A172 (cell line): ENCODE data around the gene ZNF333. TPM values are rescaled to one million over a fixed set of nuclear protein-coding genes. Genes with fewer than 3 reads are reported as not detected.
"Not testable (repeated sequence)": the region's sequence is repeated elsewhere in the genome, so short reads cannot be mapped to it uniquely, and the experiment has no call there.

Experiments used
- DNase-seq: peaks from one replicate; pipeline ENCODE4 v3.0.0-alpha.2; 2015; ENCODE audit warnings: low spot score
- total RNA-seq: library from RNA; depleted of rRNA; stranded (reverse); fragments of >200 nt; shearing (Covaris generic); gene quantifications from 2 replicates; pipeline ENCODE4 v1.2.3, GENCODE V29; 2014

ZNF333 gene
- total RNA-seq, 1 experiment from 2014 or later: 15.4 TPM

DNA sequence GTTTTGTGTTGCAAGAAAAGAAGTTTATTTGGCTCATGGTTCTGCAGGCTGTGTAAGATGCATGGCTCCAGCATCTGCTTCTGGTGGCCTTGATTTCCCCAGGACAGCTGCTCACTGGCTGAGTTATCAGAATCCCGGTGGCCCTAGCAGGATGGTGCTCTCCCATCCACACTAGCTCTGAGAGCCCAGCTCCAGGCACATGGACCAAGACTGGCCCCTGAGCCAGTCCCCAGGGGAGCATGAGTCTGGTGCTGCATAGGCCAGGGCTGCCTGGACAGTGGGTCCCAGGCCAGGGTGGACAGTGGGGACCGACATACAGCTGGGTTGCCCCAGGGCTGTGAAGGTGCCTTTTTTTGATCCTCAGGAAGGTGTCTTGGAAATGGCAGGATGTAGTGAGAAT lies 78.2 kb downstream of the ZNF333 start:
- DNase-seq: no peak

DNA sequence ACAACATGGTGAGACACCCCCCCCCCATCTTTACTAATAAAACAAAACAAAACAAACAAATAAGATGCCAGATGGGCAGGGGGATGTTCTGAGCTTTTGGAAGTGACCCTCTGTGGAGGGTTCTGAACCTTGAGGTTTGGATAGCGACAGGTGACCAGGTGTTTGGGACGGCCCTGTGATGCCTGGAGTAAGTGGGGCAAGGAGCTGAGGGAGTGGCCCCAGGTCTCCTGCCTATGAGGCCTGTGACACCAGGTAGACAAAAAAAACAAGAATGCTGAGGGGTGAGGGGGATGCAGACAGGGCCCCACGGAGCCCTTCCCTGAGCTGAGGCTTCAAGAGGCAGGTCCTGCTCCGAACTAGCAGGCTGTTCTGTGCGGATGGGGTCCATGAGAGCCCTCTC lies 79.4 kb downstream of the ZNF333 start:
- DNase-seq: no peak

DNA sequence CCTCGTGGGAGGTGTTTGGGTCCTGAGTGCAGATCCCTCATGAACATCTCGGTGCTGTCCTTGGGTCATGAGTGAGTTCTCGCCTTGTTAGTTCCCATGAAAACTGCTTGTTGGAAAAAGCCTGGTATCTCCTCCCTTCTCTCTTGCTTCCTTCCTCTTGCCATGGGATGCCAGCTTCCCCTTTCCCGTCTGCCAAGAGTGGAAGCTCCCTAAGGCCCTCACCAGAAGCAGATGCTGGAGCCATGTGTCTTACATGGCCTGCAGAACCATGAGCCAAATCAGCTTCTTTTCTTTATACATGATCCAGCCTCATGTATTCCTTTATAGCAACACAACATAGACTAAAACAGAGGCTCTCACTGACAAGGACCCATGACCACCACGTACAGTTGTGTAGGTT lies 80.3 kb downstream of the ZNF333 start:
- DNase-seq: no peak

DNA sequence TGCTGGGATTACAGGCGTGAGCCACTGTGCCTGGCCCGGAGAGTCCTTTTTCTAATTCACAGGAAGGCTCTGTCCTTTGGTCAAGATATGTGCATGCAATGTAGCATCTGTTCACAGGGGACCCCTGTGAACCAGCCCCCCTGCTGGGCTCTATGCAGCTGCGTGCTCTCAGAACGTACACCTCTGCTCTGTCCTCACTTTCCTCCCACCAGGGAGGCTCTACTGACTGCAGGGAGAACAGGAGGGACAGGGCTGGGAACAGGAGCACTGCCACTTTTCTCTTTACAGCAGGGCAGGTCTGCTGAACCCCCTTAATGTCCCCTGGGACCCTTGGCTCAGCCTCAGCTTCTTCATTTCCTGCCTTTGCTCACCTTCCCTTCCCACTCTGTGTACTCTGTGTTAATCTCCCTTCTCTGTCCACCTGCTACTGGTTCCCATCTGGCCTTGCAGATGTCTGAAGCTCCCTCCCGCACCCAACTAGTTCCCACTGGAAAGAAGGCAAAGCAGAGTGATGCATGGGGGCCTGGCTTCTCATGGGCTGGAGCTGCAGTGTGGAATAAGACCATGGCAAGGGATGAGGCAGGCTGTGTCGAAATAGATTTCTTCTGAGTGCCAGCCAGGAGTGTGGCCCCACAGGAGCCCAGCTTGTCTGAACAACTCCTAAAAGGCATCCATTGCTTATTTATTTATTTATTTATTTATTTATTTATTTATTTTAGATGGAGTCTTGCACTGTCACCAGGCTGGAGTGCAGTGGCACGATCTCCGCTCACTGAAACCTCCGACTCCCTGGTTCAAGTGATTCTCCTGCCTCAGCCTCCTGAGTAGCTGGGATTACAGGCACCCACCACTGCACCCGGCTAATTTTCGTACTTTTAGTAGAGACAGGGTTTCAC lies 81.3 kb downstream of the ZNF333 start:
- no peak for DNase-seq

DNA sequence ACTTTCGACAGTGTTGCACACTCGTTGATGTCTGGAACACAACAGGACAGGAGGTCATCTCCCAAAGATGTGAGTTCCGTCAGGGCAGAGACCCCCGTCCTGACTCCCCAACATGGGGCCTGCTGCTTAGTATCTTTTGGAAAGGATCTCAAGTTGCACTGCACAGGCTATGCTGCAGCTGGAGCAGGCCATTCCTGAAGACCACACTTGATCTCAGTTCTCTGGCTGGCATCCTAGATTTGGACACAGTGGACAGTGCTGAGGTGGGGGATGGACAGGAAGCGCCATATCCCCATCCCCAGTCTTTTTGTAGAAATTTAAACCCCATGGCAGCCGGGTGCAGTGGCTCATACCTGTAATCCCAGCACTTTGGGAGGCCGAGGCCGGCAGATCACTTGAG lies 82.6 kb downstream of the ZNF333 start:
- no peak for DNase-seq

DNA sequence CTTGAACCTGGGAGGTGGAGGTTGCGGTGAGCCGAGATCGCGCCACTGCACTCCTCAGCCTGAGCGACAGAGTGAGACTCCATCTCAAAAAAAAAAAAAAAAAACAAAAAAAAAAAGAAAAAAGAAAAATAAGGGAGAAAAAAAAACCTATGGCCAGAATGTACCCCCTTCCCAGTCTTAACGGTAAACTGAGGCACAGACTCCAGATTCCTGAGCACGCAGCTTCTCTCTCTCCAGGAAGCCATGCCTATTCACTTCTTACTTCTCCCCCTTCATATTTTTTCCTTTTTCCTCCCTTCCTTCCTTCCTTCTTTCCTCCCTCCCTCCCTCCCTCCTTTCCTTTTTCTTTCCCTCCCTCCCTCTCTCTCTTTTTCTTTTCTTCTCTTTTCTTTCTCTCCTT lies 83.1 kb downstream of the ZNF333 start:
- DNase-seq: no peak

DNA sequence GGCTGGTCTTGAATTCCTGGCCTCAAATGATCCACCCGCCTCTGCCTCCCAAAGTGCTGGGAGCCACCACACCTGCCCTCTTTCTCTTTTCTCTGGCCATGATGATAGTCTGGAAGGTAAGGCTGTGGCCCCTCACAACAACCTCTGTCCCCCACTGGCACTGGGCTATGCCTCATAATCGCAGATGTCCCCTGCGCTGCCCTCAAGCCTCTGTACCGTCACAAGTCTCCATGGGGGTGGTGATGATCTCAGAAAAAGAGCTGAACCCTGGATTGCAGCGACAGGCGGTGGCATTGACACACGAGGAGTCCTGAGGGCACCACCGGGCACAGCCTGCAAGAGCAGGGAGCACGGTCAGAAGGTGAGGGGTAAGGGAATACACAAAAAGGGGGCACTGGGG lies 83.9 kb downstream of the ZNF333 start:
- DNase-seq: not testable (repeated sequence)

DNA sequence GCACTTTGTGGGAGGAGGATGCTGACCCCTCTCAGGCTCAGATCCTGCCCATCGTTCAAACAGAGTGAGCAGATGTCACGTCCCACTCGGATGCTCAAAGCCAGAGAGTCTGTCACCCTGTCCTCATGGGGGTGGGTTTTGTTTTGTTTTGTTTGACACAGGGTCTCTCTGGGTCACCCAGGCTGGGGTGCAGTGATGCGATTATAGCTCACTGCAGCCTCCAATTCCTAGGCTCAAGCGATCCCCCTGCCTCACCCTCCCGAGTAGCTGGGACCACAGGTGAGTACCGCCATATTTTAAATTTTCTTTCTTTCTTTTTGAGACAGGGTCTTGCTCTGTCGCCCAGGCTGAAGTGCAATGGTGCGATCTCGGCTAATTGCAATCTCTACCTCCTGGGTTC lies 84.5 kb downstream of the ZNF333 start:
- no peak for DNase-seq

DNA sequence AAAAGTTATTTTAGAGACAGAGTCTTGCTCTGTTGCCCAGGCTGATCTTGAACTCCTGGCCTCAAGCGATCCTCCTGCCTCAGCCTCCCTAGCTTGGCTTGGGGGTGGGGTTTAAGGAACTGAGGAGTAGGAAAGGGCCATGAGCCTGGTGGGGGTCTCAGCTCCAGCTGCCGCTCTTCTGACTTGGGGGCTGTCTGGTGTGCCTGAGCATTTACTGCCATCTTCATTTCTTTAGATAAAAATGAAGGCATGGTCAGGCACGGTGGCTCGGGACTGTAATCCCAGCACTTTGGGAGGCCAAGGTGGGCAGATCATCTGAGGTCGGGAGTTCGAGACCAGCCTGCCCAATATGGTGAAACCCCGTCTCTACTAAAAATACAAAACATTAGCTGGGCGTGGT lies 85.5 kb downstream of the ZNF333 start:
- not testable (repeated sequence) for DNase-seq

DNA sequence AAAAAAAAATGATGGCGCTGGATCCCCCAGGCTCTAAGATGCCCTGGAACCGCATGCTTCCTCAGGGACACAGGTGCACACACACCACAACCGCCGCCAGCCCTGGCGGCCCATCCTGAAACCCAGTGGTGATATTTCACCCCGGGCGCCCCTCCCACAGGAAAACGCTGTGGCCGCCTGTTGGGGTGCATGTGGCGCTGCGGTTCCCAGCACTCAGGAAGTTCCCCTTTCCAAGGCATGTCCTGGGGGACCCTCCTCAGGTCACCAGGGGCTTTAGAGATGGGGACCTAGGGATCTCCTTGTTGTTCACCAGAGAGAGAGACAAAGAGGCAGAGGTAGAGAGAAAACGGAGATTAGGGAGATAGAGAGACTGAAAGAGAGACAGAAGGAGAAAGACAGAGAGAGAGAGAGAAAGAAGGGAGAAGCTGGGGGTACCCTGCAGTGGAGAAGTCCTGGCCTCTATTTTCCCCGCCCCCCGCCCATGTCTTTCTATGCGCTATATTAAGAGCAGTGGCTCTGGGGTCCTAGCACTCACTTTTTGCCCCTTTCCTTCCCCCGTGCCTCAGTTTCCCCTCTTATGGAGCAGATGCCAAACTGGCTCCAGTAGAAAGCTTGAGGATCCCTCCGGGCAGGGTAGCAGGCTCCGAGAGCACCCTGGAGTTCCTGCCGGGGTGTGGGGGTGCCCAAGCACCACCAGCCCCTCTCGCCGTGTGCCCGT lies 86.2 kb downstream of the ZNF333 start:
- no peak for DNase-seq

DNA sequence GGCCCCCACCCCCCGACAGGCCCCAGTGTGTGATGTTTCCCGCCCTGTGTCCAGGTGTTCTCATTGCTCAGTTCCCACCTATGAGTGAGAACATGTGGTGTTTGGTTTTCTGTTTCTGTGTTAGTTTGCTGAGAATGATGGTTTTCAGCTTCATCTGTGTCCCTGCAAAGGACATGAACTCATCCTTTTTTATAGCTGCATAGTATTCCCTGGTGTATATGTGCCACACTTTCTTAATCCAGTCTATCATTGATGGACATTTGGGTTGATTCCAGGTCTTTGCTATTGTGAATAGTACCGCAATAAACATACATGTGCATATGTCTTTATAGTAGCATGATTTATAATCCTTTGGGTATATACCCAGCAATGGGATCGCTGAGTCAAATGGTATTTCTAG lies 87.8 kb downstream of the ZNF333 start:
- not testable (repeated sequence) for DNase-seq

DNA sequence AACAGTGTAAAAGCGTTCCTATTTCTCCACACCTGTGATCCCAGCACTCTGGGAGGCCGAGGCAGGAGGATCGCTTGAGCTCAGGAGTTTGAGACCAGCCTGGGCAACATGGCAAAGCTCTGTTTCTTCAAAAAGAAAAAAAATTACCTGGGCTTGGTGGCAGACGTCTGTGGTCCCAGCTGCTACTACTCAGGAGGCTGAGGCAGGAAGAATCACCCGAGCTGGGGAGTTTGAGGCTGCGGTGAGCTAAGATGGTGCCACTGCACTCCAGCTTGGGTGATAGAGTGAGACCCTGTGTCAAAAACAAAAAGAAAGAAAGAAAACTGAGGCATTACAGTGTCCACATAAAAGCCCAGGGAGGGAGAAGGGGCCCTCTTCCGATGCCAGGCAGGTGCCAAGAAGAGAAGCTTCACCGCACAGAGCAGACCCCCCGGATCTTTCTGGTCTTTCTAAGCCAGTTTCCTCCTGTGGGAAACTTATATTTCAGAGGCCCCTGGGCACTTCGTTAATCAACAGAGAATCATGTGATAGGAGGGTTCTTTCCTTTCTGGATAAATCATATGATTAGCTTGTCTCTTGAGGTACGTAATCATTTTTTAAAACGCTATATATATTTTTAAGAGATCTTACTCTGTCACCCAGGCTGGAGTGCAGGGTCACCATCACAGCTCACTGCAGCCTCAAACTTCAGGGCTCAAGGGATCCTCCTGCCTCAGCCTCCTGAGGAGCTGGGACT lies 88.4 kb downstream of the ZNF333 start, which contains the start of gene ADGRE2:
TSS of gene ADGRE2 (minus strand) at position 451 of the 736 bp plus-strand sequence. CDS start 1,804 bp downstream, outside the sequence.
- not testable (repeated sequence) for DNase-seq

DNA sequence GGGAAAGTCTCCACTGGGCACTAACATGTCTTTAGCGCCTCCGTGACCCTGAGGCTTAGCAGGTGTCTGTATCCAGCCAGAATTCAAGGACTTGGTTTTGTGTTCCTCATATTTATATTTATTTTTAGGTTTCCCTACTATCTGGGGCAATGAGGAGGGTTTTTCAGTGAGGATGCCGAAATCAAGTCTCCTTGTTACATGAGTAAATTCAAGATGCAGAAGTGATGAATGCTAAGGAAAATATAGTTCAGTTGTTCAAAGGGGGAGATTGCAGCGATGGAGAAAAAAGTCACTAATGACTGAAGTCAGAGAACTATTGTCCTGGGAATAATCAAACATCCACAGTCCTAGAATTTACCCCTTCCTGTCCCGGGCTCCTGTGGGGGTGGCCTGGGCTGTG lies 89.3 kb downstream of the ZNF333 start:
- DNase-seq: no peak

DNA sequence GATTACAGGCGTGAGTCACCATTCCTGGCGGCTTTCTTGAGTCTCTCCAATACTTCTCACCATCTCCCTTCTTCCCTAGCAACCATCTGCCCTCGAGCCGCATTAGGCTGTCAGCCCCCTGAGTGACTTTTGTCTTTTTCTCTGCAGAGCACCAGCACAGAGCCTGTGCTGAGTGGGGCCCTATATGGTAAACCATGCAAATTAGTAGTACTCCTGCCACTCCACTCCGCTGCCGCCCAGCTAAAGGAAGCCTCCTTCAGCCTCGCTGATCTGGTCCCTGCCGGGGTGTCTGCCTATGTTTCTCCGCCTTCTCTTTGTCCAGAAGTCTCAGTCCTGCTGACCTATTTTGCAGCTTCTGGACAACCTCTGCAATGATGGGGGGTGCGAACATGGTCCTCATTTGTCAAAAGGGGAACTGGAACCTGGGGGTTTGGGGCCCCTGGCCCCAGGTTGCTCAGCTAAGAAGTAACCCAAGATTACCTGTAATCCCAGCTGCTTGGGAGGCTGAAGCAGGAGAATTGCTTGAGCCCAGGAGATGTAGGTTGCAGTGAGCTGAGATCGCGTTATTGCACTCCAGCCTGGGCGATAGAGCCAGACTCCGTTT lies 90.9 kb downstream of the ZNF333 start:
- not testable (repeated sequence) for DNase-seq

DNA sequence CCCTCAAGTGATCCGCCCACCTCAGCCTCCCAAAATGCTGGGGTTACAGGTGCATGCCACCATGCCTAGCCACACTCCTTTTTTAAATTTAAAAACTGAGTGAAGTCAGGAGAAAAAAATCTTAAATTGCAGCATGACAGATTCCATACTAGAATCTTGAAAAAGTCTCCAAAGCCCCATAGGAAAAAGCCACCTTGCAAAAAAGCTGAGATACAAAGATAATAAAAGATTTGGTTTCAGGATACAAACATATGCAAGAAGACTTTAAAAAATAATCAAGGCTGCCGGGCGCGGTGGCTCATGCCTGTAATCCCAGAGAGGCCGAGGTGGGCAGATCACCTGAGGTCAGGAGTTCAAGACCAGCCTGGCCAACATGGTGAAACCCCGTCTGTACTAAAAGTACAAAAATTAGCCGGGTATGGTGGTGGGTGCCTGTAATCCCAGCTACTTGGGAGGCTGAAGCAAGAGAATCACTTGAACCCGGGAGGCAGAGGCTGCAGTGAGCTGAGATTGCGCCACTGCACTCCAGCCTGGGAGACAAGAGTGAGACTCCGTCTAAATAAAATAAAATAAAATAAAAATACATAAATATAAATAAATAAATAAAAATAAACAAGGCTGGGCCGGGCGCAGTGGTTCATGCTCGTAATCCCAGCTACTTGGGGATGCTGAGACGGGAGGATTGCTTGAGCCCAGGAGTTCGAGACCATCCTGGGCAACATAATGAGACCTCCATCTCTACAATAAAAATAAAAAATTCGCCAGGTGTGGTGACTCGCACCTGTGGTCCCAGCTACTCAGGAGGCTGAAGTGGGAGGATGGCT lies 92.1 kb downstream of the ZNF333 start:
- not testable (repeated sequence) for DNase-seq

DNA sequence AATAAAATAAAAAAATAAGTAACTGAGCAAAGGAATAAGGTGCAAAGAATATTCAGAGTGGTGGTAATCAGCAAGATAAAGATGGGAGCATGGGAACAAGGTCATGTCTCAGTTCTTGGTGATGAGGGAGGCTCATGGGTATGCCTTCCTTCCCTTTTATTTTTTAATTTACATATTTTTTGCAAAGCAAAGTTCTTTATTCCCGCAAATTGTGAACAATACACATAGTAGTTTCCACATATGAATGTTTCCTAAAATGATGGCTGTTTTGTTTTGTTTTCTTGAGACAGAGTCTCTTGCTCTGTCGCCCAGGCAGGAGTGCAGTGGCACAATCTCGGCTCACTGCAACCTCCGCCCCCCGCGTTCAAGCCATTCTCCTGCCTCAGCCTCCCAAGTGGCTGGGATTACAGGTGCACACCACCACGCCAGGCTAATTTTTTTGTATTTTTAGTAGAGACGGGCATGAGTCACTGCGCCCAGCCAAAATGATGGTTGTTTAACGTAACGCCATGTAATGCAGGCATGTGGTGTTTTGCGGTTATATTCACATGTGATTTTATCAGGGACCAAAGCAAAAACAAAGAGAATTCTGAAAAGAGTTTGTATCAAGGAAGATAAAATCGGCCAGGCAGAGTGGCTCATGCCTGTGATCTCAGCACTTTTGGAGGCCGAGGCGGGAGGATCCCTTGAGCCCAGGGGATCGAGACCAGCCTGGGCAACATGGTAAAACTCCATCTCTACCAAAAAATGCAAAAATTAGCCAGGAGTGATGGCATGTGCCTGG lies 93.0 kb downstream of the ZNF333 start:
- DNase-seq: no peak
